C4-2B (cell line): ENCODE measurements around the gene CDK11A.
"Not testable (repeated sequence)": the region's sequence is repeated elsewhere in the genome, so short reads cannot be mapped to it uniquely, and the experiment has no call there.

Experiments used
- ZFX ChIP-seq: fragments of 450-650 bp; IDR thresholded peaks from 2 replicates; pipeline ENCODE4 v1.6.1; 2017
- TF ChIP-seq, protein P1 (sequence below): fragments of 450-650 bp; conservative IDR thresholded peaks from 2 replicates; pipeline ENCODE4 v1.5.1; 2017; ENCODE audit warnings: mild to moderate bottlenecking

DNA sequence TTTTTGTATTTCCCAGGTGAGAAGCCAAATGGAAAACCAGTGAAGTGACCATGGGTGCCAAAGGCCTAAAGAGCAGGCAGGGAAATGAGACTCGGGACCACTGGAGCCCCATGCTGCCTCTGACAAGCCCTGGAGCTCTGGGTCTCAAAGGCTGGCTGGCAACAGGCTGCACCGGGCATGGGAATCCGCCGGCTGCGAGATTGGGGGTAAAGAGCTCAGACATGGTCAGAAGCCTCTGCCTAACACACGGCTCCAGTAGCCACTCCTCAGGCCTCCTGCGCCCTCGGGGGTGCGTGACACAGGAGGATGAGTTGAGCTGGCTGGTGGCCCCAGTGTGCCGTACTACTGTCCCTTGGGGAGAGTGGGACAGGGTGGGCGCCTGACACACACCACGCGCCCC is 6.1 kb upstream of the CDK11A start:
- TF ChIP-seq, protein P1, sequence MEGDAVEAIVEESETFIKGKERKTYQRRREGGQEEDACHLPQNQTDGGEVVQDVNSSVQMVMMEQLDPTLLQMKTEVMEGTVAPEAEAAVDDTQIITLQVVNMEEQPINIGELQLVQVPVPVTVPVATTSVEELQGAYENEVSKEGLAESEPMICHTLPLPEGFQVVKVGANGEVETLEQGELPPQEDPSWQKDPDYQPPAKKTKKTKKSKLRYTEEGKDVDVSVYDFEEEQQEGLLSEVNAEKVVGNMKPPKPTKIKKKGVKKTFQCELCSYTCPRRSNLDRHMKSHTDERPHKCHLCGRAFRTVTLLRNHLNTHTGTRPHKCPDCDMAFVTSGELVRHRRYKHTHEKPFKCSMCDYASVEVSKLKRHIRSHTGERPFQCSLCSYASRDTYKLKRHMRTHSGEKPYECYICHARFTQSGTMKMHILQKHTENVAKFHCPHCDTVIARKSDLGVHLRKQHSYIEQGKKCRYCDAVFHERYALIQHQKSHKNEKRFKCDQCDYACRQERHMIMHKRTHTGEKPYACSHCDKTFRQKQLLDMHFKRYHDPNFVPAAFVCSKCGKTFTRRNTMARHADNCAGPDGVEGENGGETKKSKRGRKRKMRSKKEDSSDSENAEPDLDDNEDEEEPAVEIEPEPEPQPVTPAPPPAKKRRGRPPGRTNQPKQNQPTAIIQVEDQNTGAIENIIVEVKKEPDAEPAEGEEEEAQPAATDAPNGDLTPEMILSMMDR = not testable (repeated sequence)
- TF ChIP-seq ZFX = not testable (repeated sequence)
